HCT116 (cell line): Measurements from ENCODE around the gene CTSZ. TPM values are rescaled to one million over a fixed set of nuclear protein-coding genes. Genes with fewer than 3 reads are reported as not detected.

Experiments
- ATAC-seq: fragments of 200-7000 bp; cut with Tn5 transposase; 2 replicates; pipeline ENCODE4 v1.9.1; 2020; ENCODE audit warnings: mild to moderate bottlenecking, moderate library complexity
- BruUV-seq: library from RNA; stranded (reverse); fragments of 400-500 nt; replicated peaks from 2 replicates; lab custom pipeline; 2021; lab: Mats Ljungman, UMichigan
- CTCF ChIA-PET: fragments of 300-600 bp; sonication (Branson Sonifier 250); formaldehyde crosslinking; loops from one replicate; lab custom pipeline; 2021; ENCODE audit warnings: antibody characterized with exemption; lab: Charles Lee
- POLR2A ChIA-PET: fragments of 300-600, 350-600 bp; sonication (Branson Sonifier 250); formaldehyde crosslinking; loops from one replicate; lab custom pipeline; 2021; ENCODE audit warnings: antibody characterized with exemption; lab: Charles Lee
- RAD21 ChIA-PET, 2 experiments: fragments of 300-600 bp; sonication (Branson Sonifier 250); formaldehyde crosslinking; loops; one replicate each; lab custom pipeline; 2023; ENCODE audit warnings: low total read pairs in 2 of 2; ENCODE audit not compliant: uncharacterized antibody in 2 of 2, unreplicated experiment in 2 of 2, low non-redundant PET in 1 of 2; lab: Charles Lee
- DNase-seq: peaks from one replicate; pipeline ENCODE4 v3.0.0-alpha.2; 2010; ENCODE audit warnings: low read depth, low spot score
- H2AFZ ChIP-seq: fragments of 200-600 bp; shearing (Covaris generic), sonication (generic); 2 replicates; pipeline ENCODE4 v1.6.1; 2017; ENCODE audit warnings: low read depth, mixed run types, mixed read lengths, antibody characterized with exemption, low read length; ENCODE audit not compliant: poor library complexity, severe bottlenecking
- H3K27ac ChIP-seq: 2 replicates; pipeline ENCODE4 v1.5.1; 2012; ENCODE audit warnings: low read depth, low read length
- H3K27me3 ChIP-seq: fragments of 200-600 bp; sonication (generic); 2 replicates; pipeline ENCODE4 v1.6.1; 2016; ENCODE audit warnings: mixed run types, low read length, mixed read lengths; ENCODE audit not compliant: insufficient read depth
- H3K36me3 ChIP-seq, 2 experiments: fragments of 200-500 bp in 1 of 2; fragments of 200-600 bp in 1 of 2; sonication (Bioruptor generic) in 1 of 2; sonication (generic) in 1 of 2; 2 replicates each; pipeline versions ENCODE4 v1.5.1 to v1.6.1; 2014 to 2016; ENCODE audit warnings: low read length in 2 of 2, inconsistent platforms in 1 of 2, mixed read lengths in 1 of 2, mixed run types in 1 of 2; ENCODE audit not compliant: insufficient read depth in 2 of 2, control insufficient read depth in 1 of 2
- H3K4me1 ChIP-seq, 2 experiments: fragments of 200-600 bp in 1 of 2; sonication (generic) in 1 of 2; 2 replicates each; pipeline versions ENCODE4 v1.5.1 to v1.6.1; 2012 to 2017; ENCODE audit warnings: low read length in 2 of 2, inconsistent platforms in 1 of 2, mild to moderate bottlenecking in 1 of 2, mixed read lengths in 1 of 2, mixed run types in 1 of 2, moderate library complexity in 1 of 2; ENCODE audit not compliant: insufficient read depth in 2 of 2, control insufficient read depth in 1 of 2
- H3K4me2 ChIP-seq: fragments of 200-600 bp; sonication (generic); 2 replicates; pipeline ENCODE4 v1.6.1; 2017; ENCODE audit warnings: mixed run types, low read length, mixed read lengths
- H3K4me3 ChIP-seq, 2 experiments: fragments of 200-600 bp in 1 of 2; sonication (generic) in 1 of 2; replicated peaks in 1 of 2; 2 replicates each; pipeline ENCODE4 v1.5.1; 2011 to 2016; ENCODE audit warnings: low read length in 2 of 2, control low read depth in 1 of 2, low read depth in 1 of 2, mild to moderate bottlenecking in 1 of 2, mixed read lengths in 1 of 2, mixed run types in 1 of 2
- H3K79me2 ChIP-seq: fragments of 200-600 bp; sonication (generic); 2 replicates; pipeline ENCODE4 v1.6.1; 2017; ENCODE audit warnings: mild to moderate bottlenecking, mixed run types, low read length, moderate library complexity, mixed read lengths; ENCODE audit not compliant: insufficient read depth
- H3K9ac ChIP-seq: fragments of 200-600 bp; sonication (generic); 2 replicates; pipeline ENCODE4 v1.6.1; 2016; ENCODE audit warnings: low read length, mixed read lengths
- H3K9me2 ChIP-seq: fragments of 200-600 bp; sonication (generic), shearing (Covaris generic); 2 replicates; pipeline ENCODE4 v1.6.1; 2017; ENCODE audit warnings: mixed run types, mild to moderate bottlenecking, moderate library complexity; ENCODE audit not compliant: insufficient read depth
- H3K9me3 ChIP-seq, 2 experiments: fragments of 200-500 bp in 1 of 2; fragments of 200-600 bp in 1 of 2; sonication (Bioruptor generic) in 1 of 2; sonication (generic) in 1 of 2; 2 replicates each; pipeline ENCODE4 v1.6.1; 2014 to 2017; ENCODE audit warnings: low read length in 2 of 2, mixed read lengths in 2 of 2, inconsistent platforms in 1 of 2, low read depth in 1 of 2, mild to moderate bottlenecking in 1 of 2, mixed run types in 1 of 2, moderate library complexity in 1 of 2; ENCODE audit not compliant: control insufficient read depth in 1 of 2, insufficient read depth in 1 of 2
- H4K20me1 ChIP-seq: fragments of 200-600 bp; sonication (generic), shearing (Covaris generic); 2 replicates; pipeline ENCODE4 v1.6.1; 2017; ENCODE audit warnings: mixed run types, mild to moderate bottlenecking, moderate library complexity; ENCODE audit not compliant: insufficient read depth
- EGR1 ChIP-seq: IDR thresholded peaks from 2 replicates; pipeline ENCODE4 v1.6.1; 2012; ENCODE audit warnings: low read depth
- EZH2 ChIP-seq: fragments of 200-600 bp; sonication (generic); IDR thresholded peaks from 2 replicates; pipeline ENCODE4 v1.6.1; 2017; ENCODE audit warnings: antibody characterized with exemption, mixed run types
- EZH2phosphoT487 ChIP-seq: fragments of 200-600 bp; IDR thresholded peaks from 2 replicates; pipeline ENCODE4 v1.6.1; 2018; ENCODE audit warnings: antibody characterized with exemption, borderline replicate concordance
- FOSL1 ChIP-seq: IDR thresholded peaks from 2 replicates; pipeline ENCODE4 v1.6.1; 2012; ENCODE audit warnings: low read depth
- RAD21 ChIP-seq: IDR thresholded peaks from 2 replicates; pipeline ENCODE4 v1.6.1; 2012; ENCODE audit warnings: low read depth, mild to moderate bottlenecking
- SRF ChIP-seq: IDR thresholded peaks from 2 replicates; pipeline ENCODE4 v1.6.1; 2012; ENCODE audit warnings: low read depth
- TCF7L2 ChIP-seq: IDR thresholded peaks from 2 replicates; pipeline ENCODE4 v1.7.0; 2011; ENCODE audit warnings: borderline replicate concordance, inconsistent platforms; ENCODE audit not compliant: insufficient read depth, insufficient read length; ENCODE audit errors: extremely low read depth
- YY1 ChIP-seq: IDR thresholded peaks from 2 replicates; pipeline ENCODE4 v1.6.1; 2011; ENCODE audit warnings: low read length, low read depth, moderate library complexity, mild to moderate bottlenecking; ENCODE audit not compliant: insufficient replicate concordance; ENCODE audit errors: extremely low read depth
- ZNF274 ChIP-seq: fragments of 200-500 bp; sonication (Bioruptor generic); IDR thresholded peaks from 2 replicates; pipeline ENCODE4 v1.6.1; 2014; ENCODE audit warnings: mild to moderate bottlenecking, low read depth, low read length, inconsistent platforms
- intact Hi-C: fragments of 100-400 bp; cut with micrococcal nuclease; formaldehyde crosslinking; loops from 2 replicates; pipeline ENCODE4 v1.10.0; 2022
- total RNA-seq: library from RNA; stranded (reverse); gene quantifications from one replicate; pipeline ENCODE4 v1.2.1, GENCODE V29; 2021; ENCODE audit not compliant: unreplicated experiment
- TF ChIP-seq, protein P1 (sequence below): IDR thresholded peaks from 2 replicates; pipeline ENCODE4 v1.6.1; 2011; ENCODE audit warnings: mild to moderate bottlenecking, low read length, moderate library complexity; ENCODE audit not compliant: insufficient replicate concordance; ENCODE audit errors: extremely low read depth
- TF ChIP-seq, protein P2 (sequence below): IDR thresholded peaks from 2 replicates; pipeline ENCODE4 v1.6.1; 2012

CTSZ gene
- total RNA-seq, 1 experiment from 2014 or later, result 100 TPM

DNA sequence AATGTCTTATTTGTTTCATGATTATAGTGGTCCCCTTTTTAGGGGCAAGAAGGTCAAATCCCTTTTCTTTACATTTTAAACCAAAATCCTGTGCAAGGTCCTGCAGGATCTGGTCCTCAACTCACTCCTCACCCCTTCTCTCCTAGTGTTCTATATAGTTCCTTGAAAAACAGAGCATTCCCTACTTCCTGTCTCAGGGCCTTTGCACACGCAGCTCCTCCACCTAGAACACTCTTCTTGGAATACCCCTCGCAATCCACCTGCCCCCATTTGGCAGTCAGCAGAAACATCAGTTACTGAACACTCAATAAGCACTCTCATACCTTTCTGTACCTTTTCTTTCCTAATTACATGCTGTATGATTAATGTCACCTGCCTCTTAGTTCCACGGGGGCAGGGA is 28.3 kb upstream of the CTSZ start:
- Histone ChIP-seq H3K4me2 (no peak overlapping the region), H3K9me2 (no peaks in the 10 kb centered on the region), H3K9me3 (no peaks in the 10 kb centered on the region), H3K79me2 (peaks cover 70% of the 10 kb centered on the region), H3K36me3 (peaks cover 36 to 41% of the 10 kb centered on the region in 2 experiments), H3K4me3 (no peak overlapping the region), H3K27ac (no peak overlapping the region), H2AFZ (no peak overlapping the region), H3K9ac (no peak overlapping the region), H4K20me1 (no peaks in the 10 kb centered on the region), H3K27me3 (no peaks in the 10 kb centered on the region), H3K4me1 (peaks cover 10 to 25% of the 10 kb centered on the region in 2 experiments)
- CTCF ChIA-PET, result no interaction called here
- DNase-seq (no peak), ATAC-seq (no peak)
- RAD21 ChIA-PET, result no interaction called here
- intact Hi-C loops, result loop anchor here (10.0 kb wide), 1 partner anchor 141 kb away; no protein-coding TSS in a partner anchor
- no peak for TF ChIP-seq ZNF274
- TF ChIP-seq EGR1, result no peak
- no peak for TF ChIP-seq YY1
- no peak for TF ChIP-seq TCF7L2
- TF ChIP-seq EZH2phosphoT487, result no peak
- TF ChIP-seq SRF, result no peak
- TF ChIP-seq, protein P1, sequence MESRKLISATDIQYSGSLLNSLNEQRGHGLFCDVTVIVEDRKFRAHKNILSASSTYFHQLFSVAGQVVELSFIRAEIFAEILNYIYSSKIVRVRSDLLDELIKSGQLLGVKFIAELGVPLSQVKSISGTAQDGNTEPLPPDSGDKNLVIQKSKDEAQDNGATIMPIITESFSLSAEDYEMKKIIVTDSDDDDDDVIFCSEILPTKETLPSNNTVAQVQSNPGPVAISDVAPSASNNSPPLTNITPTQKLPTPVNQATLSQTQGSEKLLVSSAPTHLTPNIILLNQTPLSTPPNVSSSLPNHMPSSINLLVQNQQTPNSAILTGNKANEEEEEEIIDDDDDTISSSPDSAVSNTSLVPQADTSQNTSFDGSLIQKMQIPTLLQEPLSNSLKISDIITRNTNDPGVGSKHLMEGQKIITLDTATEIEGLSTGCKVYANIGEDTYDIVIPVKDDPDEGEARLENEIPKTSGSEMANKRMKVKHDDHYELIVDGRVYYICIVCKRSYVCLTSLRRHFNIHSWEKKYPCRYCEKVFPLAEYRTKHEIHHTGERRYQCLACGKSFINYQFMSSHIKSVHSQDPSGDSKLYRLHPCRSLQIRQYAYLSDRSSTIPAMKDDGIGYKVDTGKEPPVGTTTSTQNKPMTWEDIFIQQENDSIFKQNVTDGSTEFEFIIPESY, result no peak
- TF ChIP-seq, protein P2, sequence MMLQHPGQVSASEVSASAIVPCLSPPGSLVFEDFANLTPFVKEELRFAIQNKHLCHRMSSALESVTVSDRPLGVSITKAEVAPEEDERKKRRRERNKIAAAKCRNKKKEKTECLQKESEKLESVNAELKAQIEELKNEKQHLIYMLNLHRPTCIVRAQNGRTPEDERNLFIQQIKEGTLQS, result no peak
- no peak for TF ChIP-seq RAD21
- TF ChIP-seq EZH2, result no peak
- no peak for TF ChIP-seq FOSL1
- POLR2A ChIA-PET, result no interaction called here
- no TSS peak for BruUV-seq
